22Rv1 (cell line): Measurements from ENCODE around the gene TPSAB1.

Source experiments
- H3K27ac ChIP-seq: fragments of 450-650 bp; 2 replicates; pipeline ENCODE4 v1.5.1; 2017
- CTCF ChIP-seq: fragments of 450-650 bp; IDR thresholded peaks from 2 replicates; pipeline ENCODE4 v1.5.1; 2017; ENCODE audit warnings: mild to moderate bottlenecking
- ZFX ChIP-seq: fragments of 450-650 bp; IDR thresholded peaks from 2 replicates; pipeline ENCODE4 v1.6.1; 2017; ENCODE audit warnings: antibody characterized with exemption, borderline replicate concordance

TPSAB1 gene

GRCh38 chr16:1291576-1291974, 51.1 kb downstream of the TPSAB1 start:
- TF ChIP-seq ZFX = no peak
- TF ChIP-seq CTCF = no peak
- H3K27ac ChIP-seq = no peak overlapping the region
